Naive thymus-derived CD4-positive, alpha-beta T cell (primary cell): ENCODE data around the gene VANGL1. TPM values are rescaled to one million over a fixed set of nuclear protein-coding genes. Genes with fewer than 3 reads are reported as not detected.

Source experiments
- ATAC-seq: fragments of 150-1000 bp; cut with Tn5 transposase; 2 replicates; pipeline ENCODE4 v1.10.0; 2021; ENCODE audit warnings: mild to moderate bottlenecking, moderate library complexity
- CTCF ChIA-PET: fragments of 350-600 bp; sonication (Branson Sonifier 250); formaldehyde crosslinking; loops from one replicate; lab custom pipeline; 2021; ENCODE audit warnings: antibody characterized with exemption; lab: Charles Lee
- POLR2A ChIA-PET: fragments of 350-600 bp; sonication (Branson Sonifier 250); formaldehyde crosslinking; loops from one replicate; lab custom pipeline; 2021; ENCODE audit warnings: antibody characterized with exemption, inconsistent platforms; lab: Charles Lee
- DNase-seq, 9 donors: peaks; one replicate each; pipeline versions ENCODE4 v3.0.0 to v3.0.0-alpha.2; 2020 to 2022; ENCODE audit warnings: mixed read lengths in 1 of 9
- H3K27ac ChIP-seq: one replicate; pipeline ENCODE4 v1.7.0; 2013; ENCODE audit warnings: mild to moderate bottlenecking, low read depth, low read length, moderate library complexity
- H3K27me3 ChIP-seq, 2 donors: one replicate each; pipeline ENCODE4 v1.7.0; 2013; ENCODE audit warnings: low read length in 2 of 2, mild to moderate bottlenecking in 2 of 2, moderate library complexity in 2 of 2; ENCODE audit not compliant: control insufficient read depth in 2 of 2, insufficient read depth in 2 of 2
- H3K36me3 ChIP-seq, 3 experiments: 1 replicate in 2 of 3; 2 replicates in 1 of 3; pipeline ENCODE4 v1.7.0; 2013; ENCODE audit warnings: low read length in 3 of 3, mild to moderate bottlenecking in 3 of 3, moderate library complexity in 1 of 3; ENCODE audit not compliant: insufficient read depth in 3 of 3, control insufficient read depth in 2 of 3
- H3K4me1 ChIP-seq, 2 donors: one replicate each; pipeline ENCODE4 v1.7.0; 2013; ENCODE audit warnings: low read length in 2 of 2, mild to moderate bottlenecking in 2 of 2, moderate library complexity in 1 of 2; ENCODE audit not compliant: control insufficient read depth in 2 of 2, insufficient read depth in 2 of 2
- H3K4me3 ChIP-seq: 2 replicates; pipeline ENCODE4 v1.7.0; 2013; ENCODE audit warnings: mild to moderate bottlenecking, low read length
- H3K9me3 ChIP-seq, 3 experiments: 1 replicate in 2 of 3; 2 replicates in 1 of 3; pipeline ENCODE4 v1.7.0; 2013; ENCODE audit warnings: low read length in 3 of 3; ENCODE audit not compliant: control insufficient read depth in 2 of 3
- H3K27ac Mint-ChIP-seq, 9 donors: one replicate each; pipeline ENCODE4 v1.8.0; 2020 to 2022; ENCODE audit warnings: mixed read lengths in 9 of 9, mild to moderate bottlenecking in 8 of 9, moderate library complexity in 5 of 9, inconsistent platforms in 2 of 9
- H3K27me3 Mint-ChIP-seq, 5 donors: one replicate each; pipeline ENCODE4 v1.8.0; 2021 to 2022; ENCODE audit warnings: mixed read lengths in 5 of 5, mild to moderate bottlenecking in 1 of 5
- H3K36me3 Mint-ChIP-seq, 5 donors: one replicate each; pipeline ENCODE4 v1.8.0; 2020 to 2022; ENCODE audit warnings: mixed read lengths in 5 of 5, mild to moderate bottlenecking in 3 of 5, inconsistent platforms in 1 of 5
- H3K4me1 Mint-ChIP-seq, 7 donors: one replicate each; pipeline ENCODE4 v1.8.0; 2020 to 2022; ENCODE audit warnings: mixed read lengths in 7 of 7, mild to moderate bottlenecking in 3 of 7, inconsistent platforms in 1 of 7
- H3K4me3 Mint-ChIP-seq, 10 donors: one replicate each; pipeline ENCODE4 v1.8.0; 2020 to 2022; ENCODE audit warnings: mild to moderate bottlenecking in 10 of 10, mixed read lengths in 10 of 10, moderate library complexity in 6 of 10, inconsistent platforms in 2 of 10
- H3K9me3 Mint-ChIP-seq, 11 donors: one replicate each; pipeline ENCODE4 v1.8.0; 2020 to 2022; ENCODE audit warnings: mixed read lengths in 11 of 11, mild to moderate bottlenecking in 4 of 11, inconsistent platforms in 1 of 11, moderate library complexity in 1 of 11
- intact Hi-C, 2 donors: fragments of 100-400 bp; cut with micrococcal nuclease; formaldehyde crosslinking; loops; one replicate each; pipeline ENCODE4 v1.15.1; 2023
- polyA plus RNA-seq, 2 donors: library from polyadenylated mRNA; unstranded; fragments of 300-500 nt; fragmentation: Illumina TruSeq; gene quantifications; one replicate each; pipeline ENCODE4 v1.2.3, GENCODE V29; 2021
- total RNA-seq, 6 experiments: library from RNA in 5 of 6; stranded (reverse) in 5 of 6; gene quantifications; 1 replicate in 5 of 6; 2 replicates in 1 of 6; pipeline ENCODE4 v1.2.3 and lab custom pipeline; 2021 to 2026

VANGL1 gene
- total and polyA plus RNA-seq, 7 experiments from 2014 or later: 0.54 to 13.3 (median 1.5) TPM

GRCh38 chr1:115677182-115677555 is 35.4 kb downstream of the VANGL1 start:
- intact Hi-C loops: no loop called here
- ChIA-PET CTCF (no interaction called here), POLR2A (no interaction called here)
- Mint-ChIP-seq H3K36me3 (peaks cover 0 to 3% (median 0%) of the 10 kb centered on the region in 5 donors), H3K9me3 (no peaks in the 10 kb centered on the region), H3K27me3 (no peaks in the 10 kb centered on the region), H3K4me3 (no peak overlapping the region), H3K27ac (no peak overlapping the region), H3K4me1 (peaks cover 0 to 5% (median 0%) of the 10 kb centered on the region in 7 donors)
- DNase-seq: no peak
- Histone ChIP-seq H3K4me3 (no peak overlapping the region), H3K27me3 (no peaks in the 10 kb centered on the region), H3K4me1 (no peaks in the 10 kb centered on the region), H3K27ac (no peak overlapping the region), H3K9me3 (no peaks in the 10 kb centered on the region), H3K36me3 (no peaks in the 10 kb centered on the region)
- no peak for ATAC-seq

GRCh38 chr1:115677565-115677964 is 35.8 kb downstream of the VANGL1 start:
- intact Hi-C loops: no loop called here
- Histone ChIP-seq H3K36me3 (no peaks in the 10 kb centered on the region), H3K4me1 (no peaks in the 10 kb centered on the region), H3K27ac (no peak overlapping the region), H3K27me3 (no peaks in the 10 kb centered on the region), H3K4me3 (no peak overlapping the region), H3K9me3 (no peaks in the 10 kb centered on the region)
- H3K27ac Mint-ChIP-seq: no peak overlapping the region
- H3K4me1 Mint-ChIP-seq: peaks cover 0 to 5% (median 0%) of the 10 kb centered on the region in 7 donors
- H3K4me3 Mint-ChIP-seq: no peak overlapping the region
- POLR2A ChIA-PET: no interaction called here
- H3K27me3 Mint-ChIP-seq: no peaks in the 10 kb centered on the region
- no peaks in the 10 kb centered on the region for H3K9me3 Mint-ChIP-seq
- H3K36me3 Mint-ChIP-seq: peaks cover 0 to 4% (median 0%) of the 10 kb centered on the region in 5 donors
- CTCF ChIA-PET: no interaction called here
- no peak for ATAC-seq
- DNase-seq: no peak

DNA sequence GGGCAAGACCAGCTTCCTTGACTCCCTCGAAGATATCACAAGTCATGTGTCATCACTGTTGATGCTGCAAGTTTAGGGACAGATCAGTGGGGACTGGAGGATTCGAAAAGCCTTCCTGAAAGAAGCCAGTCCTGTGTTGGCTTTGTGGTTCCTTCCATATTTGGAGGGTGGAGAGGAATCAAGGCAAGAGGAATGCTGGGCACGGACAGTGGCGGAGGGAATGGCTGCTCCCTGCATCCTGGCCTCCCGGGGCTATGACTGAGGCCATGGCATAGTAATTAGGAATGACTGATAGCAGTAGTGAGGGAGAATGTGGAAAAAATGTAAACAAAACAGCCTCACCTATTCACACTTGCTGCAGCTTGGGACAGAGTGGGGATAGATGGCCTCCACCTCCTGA is 36.4 kb downstream of the VANGL1 start:
- ATAC-seq (no peak), DNase-seq (no peak)
- Mint-ChIP-seq H3K4me3 (no peak overlapping the region), H3K4me1 (peaks cover 0 to 10% (median 0%) of the 10 kb centered on the region in 7 donors), H3K36me3 (peaks cover 0 to 8% (median 0%) of the 10 kb centered on the region in 5 donors), H3K27me3 (no peaks in the 10 kb centered on the region), H3K27ac (no peak overlapping the region), H3K9me3 (no peaks in the 10 kb centered on the region)
- Histone ChIP-seq H3K27me3 (no peaks in the 10 kb centered on the region), H3K27ac (no peak overlapping the region), H3K4me1 (no peaks in the 10 kb centered on the region), H3K9me3 (no peaks in the 10 kb centered on the region), H3K4me3 (no peak overlapping the region), H3K36me3 (no peaks in the 10 kb centered on the region)
- CTCF ChIA-PET: no interaction called here
- intact Hi-C loops: no loop called here
- POLR2A ChIA-PET: no interaction called here

DNA sequence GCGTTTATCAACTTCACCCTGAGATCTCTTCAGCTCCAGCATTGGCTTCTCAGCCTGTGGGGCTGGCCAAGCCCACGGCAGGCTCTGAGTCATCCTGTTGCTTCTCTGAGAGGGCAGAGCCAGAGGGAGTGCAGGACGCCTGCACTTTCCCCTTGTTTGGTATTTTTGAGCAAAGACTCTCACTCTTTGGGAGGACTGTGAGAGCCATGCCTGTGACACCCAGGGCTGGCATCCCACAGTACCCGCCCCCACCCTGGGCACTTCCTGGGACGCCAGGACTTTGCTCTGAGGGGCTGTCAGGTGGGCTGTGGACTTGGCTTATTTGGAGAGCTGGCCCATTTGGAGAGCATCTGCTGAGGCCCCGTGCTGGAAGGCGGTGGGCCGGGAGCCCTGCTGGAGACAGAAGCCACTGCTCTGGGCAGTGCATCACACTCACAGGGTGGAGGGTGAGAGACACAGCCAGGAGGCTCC is 37.4 kb downstream of the VANGL1 start:
- H3K9me3 Mint-ChIP-seq: no peaks in the 10 kb centered on the region
- ChIA-PET CTCF (no interaction called here), POLR2A (no interaction called here)

GRCh38 chr1:115680730-115681111 is 39.0 kb downstream of the VANGL1 start:
- H3K27me3 ChIP-seq: no peaks in the 10 kb centered on the region
- no peak for DNase-seq
- Mint-ChIP-seq H3K27me3 (no peaks in the 10 kb centered on the region), H3K4me1 (peaks cover 0 to 15% (median 0%) of the 10 kb centered on the region in 7 donors), H3K36me3 (peaks cover 0 to 20% (median 0%) of the 10 kb centered on the region in 5 donors), H3K9me3 (no peaks in the 10 kb centered on the region), H3K4me3 (no peak overlapping the region), H3K27ac (no peak overlapping the region)
- ATAC-seq: no peak
- no peaks in the 10 kb centered on the region for H3K4me1 ChIP-seq
- POLR2A ChIA-PET: no interaction called here
- no peaks in the 10 kb centered on the region for H3K36me3 ChIP-seq
- intact Hi-C loops: no loop called here
- CTCF ChIA-PET: no interaction called here
- no peak overlapping the region for H3K27ac ChIP-seq
- H3K4me3 ChIP-seq: no peak overlapping the region
- no peaks in the 10 kb centered on the region for H3K9me3 ChIP-seq

More for the DNA sequence above, 37.4 kb downstream of the VANGL1 start:
- no peak for DNase-seq
- no peaks in the 10 kb centered on the region for H3K27me3 Mint-ChIP-seq
- H3K4me1 ChIP-seq: no peaks in the 10 kb centered on the region
- H3K4me3 ChIP-seq: no peak overlapping the region
- H3K27ac Mint-ChIP-seq: no peak overlapping the region
- H3K36me3 ChIP-seq: no peaks in the 10 kb centered on the region
- peaks cover 0 to 15% (median 0%) of the 10 kb centered on the region in 7 donors for H3K4me1 Mint-ChIP-seq
- H3K36me3 Mint-ChIP-seq: peaks cover 0 to 12% (median 0%) of the 10 kb centered on the region in 5 donors
- H3K27me3 ChIP-seq: no peaks in the 10 kb centered on the region
- no peak for ATAC-seq
- no peaks in the 10 kb centered on the region for H3K9me3 ChIP-seq
- intact Hi-C loops: no loop called here
- H3K4me3 Mint-ChIP-seq: no peak overlapping the region
- no peak overlapping the region for H3K27ac ChIP-seq

DNA sequence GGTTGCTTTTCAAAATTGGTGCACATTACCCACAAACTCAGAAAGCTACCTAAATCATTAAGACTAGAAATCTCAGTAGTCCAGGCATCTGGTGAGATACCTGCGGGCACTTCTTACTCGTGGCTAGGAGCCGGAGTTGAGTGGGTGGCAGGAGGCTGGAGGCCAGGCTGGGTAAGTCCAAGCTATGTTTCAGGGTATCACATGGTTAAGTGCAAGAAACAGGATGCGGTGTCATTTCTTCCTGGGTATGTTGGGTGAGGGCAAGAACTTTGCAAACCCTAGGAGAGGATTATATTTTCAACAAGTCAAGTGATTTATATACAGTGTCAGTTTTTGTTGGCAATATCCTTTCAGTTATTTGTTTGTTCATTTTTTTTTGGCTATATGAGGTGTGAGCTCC is 41.0 kb downstream of the VANGL1 start:
- POLR2A ChIA-PET: no interaction called here

DNA sequence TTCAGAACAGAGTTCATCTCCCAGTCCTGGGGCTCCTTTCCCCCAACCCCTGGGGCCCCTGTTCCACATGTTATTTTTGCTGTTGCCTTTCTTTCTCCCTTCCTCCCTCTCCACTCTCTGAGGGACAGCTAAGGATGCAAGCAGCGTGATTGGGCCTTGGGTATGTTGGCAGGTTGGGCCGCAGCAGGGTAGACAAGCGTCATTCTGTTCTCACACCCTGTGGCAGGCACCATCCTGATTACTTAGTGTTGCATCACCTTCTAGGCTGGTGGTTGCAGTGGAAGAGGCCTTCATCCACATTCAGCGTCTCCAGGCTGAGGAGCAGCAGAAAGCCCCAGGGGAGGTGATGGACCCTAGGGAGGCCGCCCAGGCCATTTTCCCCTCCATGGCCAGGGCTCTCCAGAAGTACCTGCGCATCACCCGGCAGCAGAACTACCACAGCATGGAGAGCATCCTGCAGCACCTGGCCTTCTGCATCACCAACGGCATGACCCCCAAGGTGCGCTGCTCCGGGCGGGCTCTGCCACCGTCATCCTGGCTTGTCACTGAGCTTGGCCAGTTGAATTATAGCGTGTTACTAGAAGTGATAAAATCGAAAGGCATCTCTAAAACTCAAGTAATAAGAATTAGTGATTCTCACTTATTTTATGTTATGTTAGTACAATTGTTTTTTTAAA is 43.4 kb downstream of the VANGL1 start:
- no peak for ATAC-seq
- POLR2A ChIA-PET: no interaction called here
- H3K4me1 Mint-ChIP-seq: peaks cover 0 to 13% (median 0%) of the 10 kb centered on the region in 7 donors
- no peaks in the 10 kb centered on the region for H3K4me1 ChIP-seq
- CTCF ChIA-PET: no interaction called here
- no peaks in the 10 kb centered on the region for H3K27me3 ChIP-seq
- no peak for DNase-seq
- intact Hi-C loops: no loop called here
- H3K9me3 Mint-ChIP-seq: no peaks in the 10 kb centered on the region
- H3K36me3 ChIP-seq: no peaks in the 10 kb centered on the region
- no peaks in the 10 kb centered on the region for H3K27me3 Mint-ChIP-seq
- H3K9me3 ChIP-seq: no peaks in the 10 kb centered on the region
- H3K27ac ChIP-seq: no peak overlapping the region
- peaks cover 0 to 20% (median 0%) of the 10 kb centered on the region in 5 donors for H3K36me3 Mint-ChIP-seq
- H3K4me3 Mint-ChIP-seq: no peak overlapping the region
- H3K27ac Mint-ChIP-seq: peak overlapping the region in 1 of 9 donors; percentile 22
- no peak overlapping the region for H3K4me3 ChIP-seq

More for the DNA sequence above, 41.0 kb downstream of the VANGL1 start:
- no peaks in the 10 kb centered on the region for H3K36me3 ChIP-seq
- no peak overlapping the region for H3K27ac ChIP-seq
- Mint-ChIP-seq H3K4me3 (no peak overlapping the region), H3K9me3 (no peaks in the 10 kb centered on the region), H3K27ac (no peak overlapping the region), H3K27me3 (no peaks in the 10 kb centered on the region), H3K36me3 (peaks cover 0 to 20% (median 0%) of the 10 kb centered on the region in 5 donors), H3K4me1 (peaks cover 0 to 13% (median 0%) of the 10 kb centered on the region in 7 donors)
- intact Hi-C loops: no loop called here
- no peaks in the 10 kb centered on the region for H3K9me3 ChIP-seq
- no peak for DNase-seq
- ATAC-seq: no peak
- no peaks in the 10 kb centered on the region for H3K27me3 ChIP-seq
- no peak overlapping the region for H3K4me3 ChIP-seq
- CTCF ChIA-PET: no interaction called here
- no peaks in the 10 kb centered on the region for H3K4me1 ChIP-seq
